Measurements from ENCODE around the gene FBXL20. TPM values are rescaled to one million over a fixed set of nuclear protein-coding genes. Genes with fewer than 3 reads are reported as not detected.
"Not testable (repeated sequence)": the region's sequence is repeated elsewhere in the genome, so short reads cannot be mapped to it uniquely, and the experiment has no call there.

FBXL20 gene
- total and polyA plus RNA-seq, 2 experiments from 2014 or later = 9.7 to 11.3 TPM

DNA sequence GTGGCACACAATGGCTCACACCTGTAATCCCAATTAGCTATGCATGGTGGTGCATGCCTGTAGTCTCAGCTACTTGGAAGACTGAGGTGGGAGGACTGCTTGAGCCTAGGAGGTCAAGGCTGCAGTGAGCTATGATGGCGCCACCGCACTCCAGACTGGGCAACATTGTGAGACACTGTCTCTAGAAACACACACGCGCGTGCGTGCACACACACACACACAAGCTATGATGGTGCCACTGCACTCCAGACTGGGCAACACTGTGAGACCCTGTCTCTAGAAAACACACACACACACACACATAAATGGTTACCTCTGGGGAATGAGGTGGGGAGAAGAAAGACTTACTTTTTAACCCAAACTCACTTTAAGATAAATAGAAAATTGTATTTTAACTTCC, 16.4 kb downstream of the FBXL20 start:
- Histone ChIP-seq H3K27ac (no peak overlapping the region), H3K4me1 (ENCODE audit: insufficient read depth) (no peaks in the 10 kb centered on the region), H4K20me1 (ENCODE audit: insufficient read depth) (peaks cover 4% of the 10 kb centered on the region; the same call in 1 of the 2 replicates), H3K9ac (no peak overlapping the region), H3K9me3 (ENCODE audit: low read depth) (no peaks in the 10 kb centered on the region), H3K27me3 (replicated peaks; ENCODE audit: insufficient read depth) (no peaks in the 10 kb centered on the region), H3F3A (ENCODE audit: insufficient read depth) (no peaks in the 10 kb centered on the region), H3K4me2 (ENCODE audit: unreplicated experiment) (no peak overlapping the region), H3K4me3 (no peak overlapping the region), H2AFZ (no peak overlapping the region), H3K9me2 (ENCODE audit: insufficient read depth) (no peaks in the 10 kb centered on the region), H3K36me3 (ENCODE audit: low read depth) (no peaks in the 10 kb centered on the region), H3K79me2 (ENCODE audit: insufficient read depth) (peaks cover 98% of the 10 kb centered on the region)
- in situ Hi-C loops (cut with MboI) = no loop called here
- TF ChIP-seq EZH2phosphoT487 (IDR thresholded peaks at IDR 0.05; ENCODE audit: insufficient read depth, low read depth) (no peak), EZH2 (IDR thresholded peaks at IDR 0.05; ENCODE audit: insufficient read depth, poor library complexity, severe bottlenecking) (no peak)
- WGBS, 2 experiments (ENCODE audit: low coverage in 1 of 2, low lambda C conversion rate in 2 of 2, missing lambda C conversion rate in 2 of 2) = 96 to 99% methylated on average over 6 of the region's 6 CpGs
- DNase-seq = no peak

DNA sequence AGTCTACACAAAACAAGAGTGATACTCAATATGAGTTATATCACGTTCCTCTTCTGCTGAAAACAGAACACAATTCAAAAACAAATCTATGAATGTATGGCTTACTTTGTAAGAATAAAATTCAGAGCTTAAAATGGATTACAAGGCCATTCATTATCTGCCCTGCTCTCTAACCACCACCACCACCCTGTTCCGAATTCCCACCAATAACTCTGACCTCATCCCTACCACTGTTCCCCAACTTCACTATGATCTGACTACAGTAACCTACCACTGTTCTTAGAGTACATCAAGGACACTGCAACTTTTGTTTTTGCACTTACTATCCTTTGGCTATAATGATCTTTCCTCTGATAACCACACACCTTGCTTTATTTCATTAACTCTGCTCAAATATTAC, 21.3 kb downstream of the FBXL20 start:
- TF ChIP-seq EZH2phosphoT487 (IDR thresholded peaks at IDR 0.05; ENCODE audit: insufficient read depth, low read depth) (no peak), EZH2 (IDR thresholded peaks at IDR 0.05; ENCODE audit: insufficient read depth, poor library complexity, severe bottlenecking) (no peak)
- Histone ChIP-seq H3K27ac (no peak overlapping the region), H3K36me3 (ENCODE audit: low read depth) (no peaks in the 10 kb centered on the region), H2AFZ (no peak overlapping the region), H3K9me2 (ENCODE audit: insufficient read depth) (no peaks in the 10 kb centered on the region), H3F3A (ENCODE audit: insufficient read depth) (no peaks in the 10 kb centered on the region), H3K27me3 (replicated peaks; ENCODE audit: insufficient read depth) (no peaks in the 10 kb centered on the region), H4K20me1 (ENCODE audit: insufficient read depth) (no peaks in the 10 kb centered on the region; the same call in 1 of the 2 replicates), H3K4me2 (ENCODE audit: unreplicated experiment) (no peak overlapping the region), H3K9ac (no peak overlapping the region), H3K4me3 (no peak overlapping the region), H3K79me2 (ENCODE audit: insufficient read depth) (peaks cover 97% of the 10 kb centered on the region), H3K4me1 (ENCODE audit: insufficient read depth) (peaks cover 16% of the 10 kb centered on the region), H3K9me3 (ENCODE audit: low read depth) (no peaks in the 10 kb centered on the region)
- in situ Hi-C loops (cut with MboI) = no loop called here
- no peak for DNase-seq
- WGBS, 2 experiments (ENCODE audit: low coverage in 1 of 2, low lambda C conversion rate in 2 of 2, missing lambda C conversion rate in 2 of 2) = 90 to 98% methylated on average over 2 of the region's 2 CpGs

DNA sequence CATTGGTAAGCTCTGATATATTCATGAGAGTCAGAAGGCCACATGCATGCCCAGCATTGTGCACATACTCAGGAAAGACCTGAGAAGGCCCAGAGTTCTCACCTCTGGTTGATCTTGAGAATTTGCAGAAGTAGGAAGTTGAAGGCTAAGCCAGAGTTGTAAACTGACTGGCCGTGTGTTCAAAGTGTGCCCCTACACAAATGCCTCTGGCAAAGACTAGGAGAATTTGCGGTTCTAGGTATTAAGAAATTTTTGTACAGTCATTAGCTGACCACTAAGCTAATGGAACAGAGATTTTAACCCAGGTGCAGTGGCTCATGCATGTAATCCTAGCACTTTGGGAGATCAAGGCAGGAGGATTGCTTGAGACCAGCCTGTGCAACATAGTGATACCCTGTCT, 25.0 kb downstream of the FBXL20 start:
- no peak overlapping the region for H3K9ac ChIP-seq
- H3K9me3 ChIP-seq (ENCODE audit: low read depth) = no peaks in the 10 kb centered on the region
- no peaks in the 10 kb centered on the region for H3F3A ChIP-seq (ENCODE audit: insufficient read depth)
- H2AFZ ChIP-seq = no peak overlapping the region
- WGBS, 2 experiments (ENCODE audit: low coverage in 1 of 2, low lambda C conversion rate in 2 of 2, missing lambda C conversion rate in 2 of 2) = 92 to 93% methylated on average over 2 of the region's 2 CpGs
- no peaks in the 10 kb centered on the region; the same call in 1 of the 2 replicates for H4K20me1 ChIP-seq (ENCODE audit: insufficient read depth)
- no peaks in the 10 kb centered on the region for H3K36me3 ChIP-seq (ENCODE audit: low read depth)
- no peaks in the 10 kb centered on the region for H3K27me3 ChIP-seq (replicated peaks; ENCODE audit: insufficient read depth)
- H3K4me3 ChIP-seq = no peak overlapping the region
- H3K9me2 ChIP-seq (ENCODE audit: insufficient read depth) = no peaks in the 10 kb centered on the region
- in situ Hi-C loops (cut with MboI) = no loop called here
- no peak overlapping the region for H3K27ac ChIP-seq
- TF ChIP-seq EZH2phosphoT487 (IDR thresholded peaks at IDR 0.05; ENCODE audit: insufficient read depth, low read depth) (no peak), EZH2 (IDR thresholded peaks at IDR 0.05; ENCODE audit: insufficient read depth, poor library complexity, severe bottlenecking) (no peak)
- no peak for DNase-seq
- no peak overlapping the region for H3K4me2 ChIP-seq (ENCODE audit: unreplicated experiment)
- H3K4me1 ChIP-seq (ENCODE audit: insufficient read depth) = peaks cover 16% of the 10 kb centered on the region
- H3K79me2 ChIP-seq (ENCODE audit: insufficient read depth) = peaks cover 98% of the 10 kb centered on the region

DNA sequence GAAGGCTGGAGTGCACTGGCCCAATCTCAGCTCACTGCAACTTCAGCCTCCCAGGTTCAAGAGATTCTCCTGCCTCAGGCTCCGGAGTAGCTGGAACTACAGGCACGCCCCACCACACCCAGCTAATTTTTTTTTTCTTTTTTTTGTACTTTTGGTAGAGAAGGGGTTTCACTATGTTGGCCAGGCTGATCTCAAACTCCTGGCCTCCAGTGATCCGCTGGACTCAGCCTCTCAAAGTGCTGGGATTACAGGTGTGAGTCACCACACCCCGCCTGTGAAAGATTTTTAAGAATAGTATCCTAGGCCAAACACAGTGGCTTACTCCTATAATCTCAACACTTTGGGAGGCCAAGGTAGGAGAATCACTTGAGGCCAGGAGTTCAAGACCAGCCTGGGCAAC, 33.6 kb downstream of the FBXL20 start:
- H3K9ac ChIP-seq; H3K36me3 ChIP-seq (ENCODE audit: low read depth); H3K4me3 ChIP-seq; H4K20me1 ChIP-seq (ENCODE audit: insufficient read depth); H3K4me2 ChIP-seq (ENCODE audit: unreplicated experiment); DNase-seq; in situ Hi-C loops (cut with MboI); H3K27ac ChIP-seq; H2AFZ ChIP-seq; H3K27me3 ChIP-seq (replicated peaks; ENCODE audit: insufficient read depth); H3K9me2 ChIP-seq (ENCODE audit: insufficient read depth); H3K9me3 ChIP-seq (ENCODE audit: low read depth): not testable (repeated sequence)
- peaks cover 31% of the 10 kb centered on the region for H3K4me1 ChIP-seq (ENCODE audit: insufficient read depth)
- WGBS, 2 experiments (ENCODE audit: low coverage in 1 of 2, low lambda C conversion rate in 2 of 2, missing lambda C conversion rate in 2 of 2) = 96 to 99% methylated on average over 4 of the region's 4 CpGs
- H3F3A ChIP-seq (ENCODE audit: insufficient read depth) = peaks cover 37% of the 10 kb centered on the region
- H3K79me2 ChIP-seq (ENCODE audit: insufficient read depth) = peaks cover 68% of the 10 kb centered on the region

DNA sequence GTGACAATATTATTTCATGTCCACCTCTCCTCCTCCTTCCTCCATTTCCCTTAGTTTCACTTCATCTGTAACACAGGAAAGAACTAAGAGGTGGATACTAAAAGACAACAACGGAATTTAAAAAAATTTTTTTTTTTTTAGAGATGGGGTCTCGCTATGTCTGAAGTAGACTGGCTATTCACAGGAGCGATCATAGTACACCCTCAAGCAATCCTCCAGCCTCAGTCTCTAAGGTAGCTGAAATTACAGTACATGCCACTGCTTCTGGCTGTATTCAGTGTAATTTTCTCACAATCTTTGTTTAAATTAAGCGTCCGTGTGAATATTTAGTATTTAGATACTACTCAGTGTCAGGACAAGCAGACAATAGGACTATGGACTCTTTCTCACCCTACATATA, 35.6 kb downstream of the FBXL20 start:
- Histone ChIP-seq H3K9me3 (ENCODE audit: low read depth) (no peaks in the 10 kb centered on the region), H3K27ac (peak overlapping the region; percentile 74), H3F3A (ENCODE audit: insufficient read depth) (peaks cover 37% of the 10 kb centered on the region), H3K9me2 (ENCODE audit: insufficient read depth) (no peaks in the 10 kb centered on the region), H3K36me3 (ENCODE audit: low read depth) (no peaks in the 10 kb centered on the region), H2AFZ (peak overlapping the region; percentile 40), H3K27me3 (replicated peaks; ENCODE audit: insufficient read depth) (no peaks in the 10 kb centered on the region), H3K4me2 (ENCODE audit: unreplicated experiment) (peak overlapping the region; percentile 77), H3K4me3 (peak overlapping the region; percentile 61), H3K9ac (peak overlapping the region; percentile 52), H4K20me1 (ENCODE audit: insufficient read depth) (no peaks in the 10 kb centered on the region), H3K4me1 (ENCODE audit: insufficient read depth) (peaks cover 31% of the 10 kb centered on the region), H3K79me2 (ENCODE audit: insufficient read depth) (peaks cover 67% of the 10 kb centered on the region)
- DNase-seq = no peak
- 44 to 59% methylated on average over 5 of the region's 5 CpGs for WGBS, 2 experiments (ENCODE audit: low coverage in 1 of 2, low lambda C conversion rate in 2 of 2, missing lambda C conversion rate in 2 of 2)
- no peak for TF ChIP-seq EZH2 (IDR thresholded peaks at IDR 0.05; ENCODE audit: insufficient read depth, poor library complexity, severe bottlenecking)
- no peak for TF ChIP-seq EZH2phosphoT487 (IDR thresholded peaks at IDR 0.05; ENCODE audit: insufficient read depth, low read depth)
- in situ Hi-C loops (cut with MboI) = no loop called here

All from GM23248 (cell line).